Measurements from ENCODE around the gene RAX2. TPM values are rescaled to one million over a fixed set of nuclear protein-coding genes. Genes with fewer than 3 reads are reported as not detected.

The RAX2 gene
- total and polyA plus RNA-seq, 9 of the 15 experiments (the other 6 are each of a cell fraction or from before 2014, with no cell fraction given): not detected

GRCh38 chr19:3785938-3786824, 14.2 kb upstream of the RAX2 start, which contains the start of gene MATK (continued):
- TF ChIP-seq CTCF (IDR thresholded peaks at IDR 0.05 in 2 of 3, conservative IDR thresholded peaks at IDR 0.05 in 1 of 3; ENCODE audit: insufficient read depth in 2 of 3, low read depth in 1 of 3, low read length in 3 of 3): peak in 1 of 3 experiments; percentile 0; a peak in 1 of 6 replicates
- TF ChIP-seq STAT5A (IDR thresholded peaks at IDR 0.05; ENCODE audit: borderline replicate concordance, low read length): no peak
- TF ChIP-seq SIN3A (IDR thresholded peaks at IDR 0.05; ENCODE audit: borderline replicate concordance in 2 of 2, control insufficient read depth in 1 of 2, low read depth in 2 of 2, low read length in 2 of 2): 0 out of 4 replicates have a peak, but pooled peaks of 1 of the 2 experiments have one; percentile 20
- TF ChIP-seq KLF6 (CRISPR knock-in tag; IDR thresholded peaks at IDR 0.05; ENCODE audit: borderline replicate concordance): no peak
- peak; percentile 52; the same call in 1 of the 2 replicates for TF ChIP-seq PHF8 (IDR thresholded peaks at IDR 0.05; ENCODE audit: borderline replicate concordance, low read length)
- TF ChIP-seq BCOR (IDR thresholded peaks at IDR 0.05): peak; percentile 88
- TF ChIP-seq ELF1 (tag; IDR thresholded peaks at IDR 0.05): no peak
- TF ChIP-seq ADNP (tag; IDR thresholded peaks at IDR 0.05): peak; percentile 84
- TF ChIP-seq GTF2A2 (tag; IDR thresholded peaks at IDR 0.05): no peak
- peak in 1 of 3 experiments; percentile 25 for TF ChIP-seq YY1 (IDR thresholded peaks at IDR 0.05; ENCODE audit: borderline replicate concordance in 1 of 3, control insufficient read depth in 1 of 3, extremely low read depth in 1 of 3, insufficient read depth in 3 of 3, insufficient read length in 1 of 3, insufficient replicate concordance in 2 of 3, low read depth in 1 of 3, low read length in 2 of 3)
- peak; percentile 49 to 66; a peak in 1 of 4 replicates for TF ChIP-seq RCOR1 (IDR thresholded peaks at IDR 0.05; ENCODE audit: borderline replicate concordance in 1 of 2, low read depth in 2 of 2, low read length in 2 of 2)
- no peak for TF ChIP-seq CC2D1A (IDR thresholded peaks at IDR 0.05)
- no peak for TF ChIP-seq ZNF224 (CRISPR knock-in tag; IDR thresholded peaks at IDR 0.05)
- peak; percentile 74 for TF ChIP-seq POLR2G (IDR thresholded peaks at IDR 0.05; ENCODE audit: low read depth, low read length)
- TF ChIP-seq ZNF75A (CRISPR knock-in tag; IDR thresholded peaks at IDR 0.05): no peak
- TF ChIP-seq PATZ1 (CRISPR knock-in tag; IDR thresholded peaks at IDR 0.05; ENCODE audit: borderline replicate concordance): no peak
- peak; percentile 15; the same call in 1 of the 2 replicates for TF ChIP-seq RB1 (IDR thresholded peaks at IDR 0.05; ENCODE audit: low read depth)
- TF ChIP-seq KDM1A (IDR thresholded peaks at IDR 0.05): peak in 1 of 2 experiments; percentile 54; a peak in 3 of 4 replicates
- TF ChIP-seq SAFB (IDR thresholded peaks at IDR 0.05; ENCODE audit: borderline replicate concordance, low read depth, low read length): peak; percentile 62; the same call in 1 of the 2 replicates
- TF ChIP-seq THAP12 (CRISPR knock-in tag; IDR thresholded peaks at IDR 0.05): no peak

Measured in K562 (cell line).